Ovary (tissue), 3 donors: Measurements from ENCODE around the gene SRCIN1.

Experiments
- EP300 ChIP-seq: sonication (generic); formaldehyde crosslinking; IDR thresholded peaks from one replicate; pipeline ENCODE4 v1.6.1; 2017; ENCODE audit warnings: antibody characterized with exemption
- TF ChIP-seq, protein P1 (sequence below), 3 donors: fragments of 450-650 bp in 2 of 3; fragments of 200-600 bp in 1 of 3; IDR thresholded peaks; one replicate each; pipeline versions ENCODE4 v1.5.1 to v1.8.0; 2016 to 2022; ENCODE audit warnings: antibody characterized with exemption in 3 of 3, mild to moderate bottlenecking in 1 of 3
- donor health status: DM: no; HTN: no; CAD: no.

DNA sequence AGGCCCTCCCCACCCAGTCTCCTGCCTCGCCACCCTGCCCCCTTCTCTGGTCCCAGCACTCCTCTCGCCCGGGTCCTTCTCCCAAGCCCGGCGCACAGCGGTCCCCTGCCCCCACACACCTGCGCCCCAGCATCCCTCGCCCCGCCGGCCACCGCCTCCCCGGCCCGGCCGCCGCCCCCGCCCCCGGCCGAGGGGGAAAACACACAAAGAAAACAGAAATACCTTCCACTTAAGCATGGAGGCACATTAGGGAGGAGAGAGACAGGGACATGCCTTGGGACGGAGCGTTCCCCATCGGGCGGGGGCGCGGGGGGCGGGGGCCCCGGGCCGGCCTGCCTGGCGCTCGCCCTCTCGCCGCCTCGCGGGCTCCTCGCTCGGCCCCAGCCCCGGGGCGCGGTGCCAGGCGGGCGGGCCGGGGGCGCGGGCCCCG is 326 bp downstream of the SRCIN1 start:
- no peak for TF ChIP-seq EP300
- TF ChIP-seq, protein P1, sequence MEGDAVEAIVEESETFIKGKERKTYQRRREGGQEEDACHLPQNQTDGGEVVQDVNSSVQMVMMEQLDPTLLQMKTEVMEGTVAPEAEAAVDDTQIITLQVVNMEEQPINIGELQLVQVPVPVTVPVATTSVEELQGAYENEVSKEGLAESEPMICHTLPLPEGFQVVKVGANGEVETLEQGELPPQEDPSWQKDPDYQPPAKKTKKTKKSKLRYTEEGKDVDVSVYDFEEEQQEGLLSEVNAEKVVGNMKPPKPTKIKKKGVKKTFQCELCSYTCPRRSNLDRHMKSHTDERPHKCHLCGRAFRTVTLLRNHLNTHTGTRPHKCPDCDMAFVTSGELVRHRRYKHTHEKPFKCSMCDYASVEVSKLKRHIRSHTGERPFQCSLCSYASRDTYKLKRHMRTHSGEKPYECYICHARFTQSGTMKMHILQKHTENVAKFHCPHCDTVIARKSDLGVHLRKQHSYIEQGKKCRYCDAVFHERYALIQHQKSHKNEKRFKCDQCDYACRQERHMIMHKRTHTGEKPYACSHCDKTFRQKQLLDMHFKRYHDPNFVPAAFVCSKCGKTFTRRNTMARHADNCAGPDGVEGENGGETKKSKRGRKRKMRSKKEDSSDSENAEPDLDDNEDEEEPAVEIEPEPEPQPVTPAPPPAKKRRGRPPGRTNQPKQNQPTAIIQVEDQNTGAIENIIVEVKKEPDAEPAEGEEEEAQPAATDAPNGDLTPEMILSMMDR (IDR thresholded peaks at IDR 0.05): no peak
